Brain microvascular endothelial cell (primary cell): Measurements from ENCODE around the gene PRMT5.
A peak's percentile ranks its signal among the peaks of the same experiment; 100 is the strongest.

Source experiments
- DNase-seq: peaks from one replicate; pipeline ENCODE4 v3.0.0-alpha.2; 2020
- H3K27ac ChIP-seq: fragments of 250-450 bp; sonication (Bioruptor Pico); 2 replicates; pipeline ENCODE4 v1.5.1; 2020; ENCODE audit warnings: mild to moderate bottlenecking, moderate library complexity
- H3K27me3 ChIP-seq: fragments of 250-450 bp; sonication (Bioruptor Pico); replicated peaks from 2 replicates; pipeline ENCODE4 v1.5.1; 2020; ENCODE audit warnings: mild to moderate bottlenecking
- H3K36me3 ChIP-seq: fragments of 250-450 bp; sonication (Bioruptor Pico); replicated peaks from 2 replicates; pipeline ENCODE4 v1.5.1; 2020; ENCODE audit warnings: mild to moderate bottlenecking
- H3K4me3 ChIP-seq: 2 replicates; pipeline ENCODE4 v1.5.1; 2011; ENCODE audit warnings: low read depth, mild to moderate bottlenecking, control low read depth, low read length, moderate library complexity
- in situ Hi-C: cut with HindIII; loops from 2 replicates; pipeline ENCODE4 v1.10.0; 2017; ENCODE audit warnings: low sequenced_read_pairs, low pct_ligation_motif_present
- TF ChIP-seq, protein P1 (sequence below): IDR thresholded peaks from 2 replicates; pipeline ENCODE4 v1.5.1; 2011; ENCODE audit warnings: low read depth, mild to moderate bottlenecking, moderate library complexity, low read length, control low read depth, inconsistent platforms; ENCODE audit errors: missing control alignments

PRMT5 gene

DNA sequence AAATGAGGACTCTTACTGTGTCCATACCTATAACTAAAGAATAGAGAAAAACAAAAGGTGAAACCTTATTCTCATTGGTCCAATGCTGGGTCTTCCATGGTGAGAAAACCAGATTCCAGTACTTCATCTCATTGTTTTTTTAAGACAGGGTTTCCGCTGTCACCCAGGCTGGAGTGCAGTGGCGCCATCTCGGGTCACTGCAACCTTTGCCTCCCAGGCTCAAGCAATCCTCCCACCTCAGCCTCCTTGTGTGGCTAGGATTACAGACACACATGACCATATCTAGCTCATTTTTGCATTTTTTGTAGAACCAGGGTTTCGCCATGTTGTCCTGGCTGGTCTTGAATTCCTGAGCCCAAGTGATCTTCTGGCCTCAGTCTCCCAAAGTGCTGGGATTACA lies 23.5 kb downstream of the PRMT5 start:
- Histone ChIP-seq H3K27ac (no peak overlapping the region), H3K27me3 (no peaks in the 10 kb centered on the region), H3K36me3 (peaks cover 77% of the 10 kb centered on the region), H3K4me3 (no peak overlapping the region)
- in situ Hi-C loops = no loop called here
- no peak for DNase-seq
- TF ChIP-seq, protein P1, sequence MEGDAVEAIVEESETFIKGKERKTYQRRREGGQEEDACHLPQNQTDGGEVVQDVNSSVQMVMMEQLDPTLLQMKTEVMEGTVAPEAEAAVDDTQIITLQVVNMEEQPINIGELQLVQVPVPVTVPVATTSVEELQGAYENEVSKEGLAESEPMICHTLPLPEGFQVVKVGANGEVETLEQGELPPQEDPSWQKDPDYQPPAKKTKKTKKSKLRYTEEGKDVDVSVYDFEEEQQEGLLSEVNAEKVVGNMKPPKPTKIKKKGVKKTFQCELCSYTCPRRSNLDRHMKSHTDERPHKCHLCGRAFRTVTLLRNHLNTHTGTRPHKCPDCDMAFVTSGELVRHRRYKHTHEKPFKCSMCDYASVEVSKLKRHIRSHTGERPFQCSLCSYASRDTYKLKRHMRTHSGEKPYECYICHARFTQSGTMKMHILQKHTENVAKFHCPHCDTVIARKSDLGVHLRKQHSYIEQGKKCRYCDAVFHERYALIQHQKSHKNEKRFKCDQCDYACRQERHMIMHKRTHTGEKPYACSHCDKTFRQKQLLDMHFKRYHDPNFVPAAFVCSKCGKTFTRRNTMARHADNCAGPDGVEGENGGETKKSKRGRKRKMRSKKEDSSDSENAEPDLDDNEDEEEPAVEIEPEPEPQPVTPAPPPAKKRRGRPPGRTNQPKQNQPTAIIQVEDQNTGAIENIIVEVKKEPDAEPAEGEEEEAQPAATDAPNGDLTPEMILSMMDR = no peak

DNA sequence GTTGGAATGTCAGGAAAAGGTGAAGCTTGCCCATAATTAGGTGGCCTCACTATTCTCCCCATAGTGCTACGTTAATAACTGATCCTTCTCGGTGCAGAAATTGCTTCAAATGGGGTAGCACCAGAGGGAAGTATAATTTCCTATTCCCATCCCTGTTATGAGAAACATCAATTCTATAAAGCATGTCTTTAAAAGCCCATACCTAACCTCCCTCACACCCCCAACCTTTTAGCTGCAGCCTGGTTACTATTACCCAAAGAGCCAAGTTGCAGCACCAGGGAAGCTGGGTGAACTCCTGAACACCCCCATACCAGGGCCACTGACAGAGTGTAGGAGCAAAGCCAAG lies 25.5 kb downstream of the PRMT5 start:
- H3K36me3 ChIP-seq = peaks cover 66% of the 10 kb centered on the region
- no peaks in the 10 kb centered on the region for H3K27me3 ChIP-seq
- no peak overlapping the region for H3K4me3 ChIP-seq
- TF ChIP-seq, protein P1 = no peak
- no peak overlapping the region for H3K27ac ChIP-seq
- in situ Hi-C loops = no loop called here
- no peak for DNase-seq

DNA sequence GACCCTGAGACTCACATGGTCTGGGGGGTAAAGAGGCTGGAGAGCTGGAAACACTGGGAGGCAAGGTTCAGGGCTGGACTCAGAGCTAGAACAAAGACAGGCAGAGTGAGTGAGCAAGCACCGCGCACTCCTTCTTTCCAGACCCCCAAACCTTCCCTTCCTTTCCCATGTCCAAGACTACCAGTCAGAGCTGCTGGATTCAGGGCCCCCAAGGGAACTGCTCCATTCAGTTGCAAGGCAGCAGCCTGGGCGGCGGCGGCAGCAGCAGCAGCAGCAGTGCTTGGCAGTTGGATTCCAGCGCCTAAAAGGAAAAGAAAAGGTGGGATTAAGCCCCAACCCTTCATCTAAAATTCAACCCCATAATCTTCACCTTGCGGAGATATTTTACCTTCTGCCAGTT lies 27.4 kb downstream of the PRMT5 start:
- Histone ChIP-seq H3K4me3 (no peak overlapping the region), H3K36me3 (peaks cover 53% of the 10 kb centered on the region), H3K27ac (no peak overlapping the region), H3K27me3 (no peaks in the 10 kb centered on the region)
- TF ChIP-seq, protein P1 = no peak
- in situ Hi-C loops = no loop called here
- no peak for DNase-seq

DNA sequence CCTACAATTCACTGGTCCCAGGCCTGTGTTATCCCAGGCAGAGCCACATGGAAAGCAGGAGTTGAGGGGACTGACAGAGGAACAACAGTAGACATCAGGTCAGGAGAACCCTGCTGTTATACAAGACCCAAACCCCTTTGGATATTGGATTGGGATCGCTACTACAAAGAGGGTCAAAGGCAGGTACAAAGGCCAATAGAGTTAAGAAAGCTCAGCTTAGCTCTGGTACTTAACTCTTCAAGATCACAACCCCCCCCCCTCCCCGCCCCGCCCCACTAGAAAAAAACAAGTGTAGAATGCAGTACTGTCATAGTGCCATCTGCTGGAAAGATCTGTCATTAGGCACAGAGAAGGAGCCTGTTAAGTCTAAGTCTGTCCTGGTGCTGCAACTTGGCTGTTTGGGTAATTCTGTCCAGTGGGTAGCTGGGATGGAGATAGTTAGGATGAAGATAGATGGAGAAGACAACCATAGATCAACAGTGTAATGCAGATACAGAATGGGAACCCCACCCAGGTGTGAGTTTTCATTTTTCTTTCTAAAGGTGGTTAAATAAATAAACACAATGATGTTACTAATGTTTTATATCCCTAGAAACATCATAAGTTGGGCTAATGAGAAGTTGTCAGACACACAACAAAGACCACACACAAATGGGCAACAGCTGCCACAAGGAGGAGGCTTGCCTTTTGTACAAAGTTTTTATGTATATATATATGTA lies 28.9 kb downstream of the PRMT5 start:
- TF ChIP-seq, protein P1 = peak; percentile 75
- Histone ChIP-seq H3K27ac (no peak overlapping the region), H3K36me3 (peaks cover 37% of the 10 kb centered on the region), H3K4me3 (no peak overlapping the region), H3K27me3 (no peaks in the 10 kb centered on the region)
- DNase-seq = peak; percentile 74
- in situ Hi-C loops = no loop called here

DNA sequence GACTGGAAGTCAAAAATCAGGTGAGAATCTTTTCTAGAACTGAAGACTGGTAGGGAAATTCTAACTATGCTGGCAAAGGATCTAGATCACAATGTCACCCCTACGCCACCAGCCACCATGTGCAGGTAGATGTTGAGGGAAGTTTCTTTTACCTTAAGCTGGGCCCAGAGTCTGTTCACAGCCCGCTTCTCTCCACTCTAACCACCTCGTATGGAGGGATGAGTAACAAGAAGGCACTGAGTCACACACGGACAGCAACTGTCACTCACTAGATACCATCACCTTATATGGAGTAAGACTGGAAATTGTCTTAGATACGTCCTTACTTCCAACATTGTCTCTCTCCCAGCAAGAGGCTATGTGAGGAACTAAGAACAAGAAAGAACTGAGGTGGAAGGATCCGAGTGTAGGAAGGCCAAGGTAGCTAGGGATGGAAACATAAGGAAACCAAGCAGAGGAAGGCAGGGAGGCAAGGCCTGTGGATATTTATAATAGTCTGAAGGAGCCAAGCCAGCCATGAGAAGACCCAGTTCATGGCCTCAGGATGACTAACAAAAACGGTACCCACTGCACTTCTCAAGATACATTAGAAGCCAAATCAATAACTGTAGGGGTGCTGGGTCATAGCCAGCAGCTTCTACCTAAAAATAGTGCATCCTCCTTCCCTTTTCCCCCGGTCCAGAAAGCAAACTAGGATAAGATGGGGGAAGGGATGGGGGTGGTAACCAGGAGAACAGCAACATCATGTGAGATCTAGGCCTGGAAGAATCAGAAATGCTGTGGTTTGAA lies 30.7 kb downstream of the PRMT5 start:
- Histone ChIP-seq H3K27me3 (no peaks in the 10 kb centered on the region), H3K4me3 (no peak overlapping the region), H3K27ac (peak overlapping the region; percentile 40), H3K36me3 (peaks cover 25% of the 10 kb centered on the region)
- TF ChIP-seq, protein P1 = no peak
- in situ Hi-C loops = no loop called here
- DNase-seq = peak; percentile 78

DNA sequence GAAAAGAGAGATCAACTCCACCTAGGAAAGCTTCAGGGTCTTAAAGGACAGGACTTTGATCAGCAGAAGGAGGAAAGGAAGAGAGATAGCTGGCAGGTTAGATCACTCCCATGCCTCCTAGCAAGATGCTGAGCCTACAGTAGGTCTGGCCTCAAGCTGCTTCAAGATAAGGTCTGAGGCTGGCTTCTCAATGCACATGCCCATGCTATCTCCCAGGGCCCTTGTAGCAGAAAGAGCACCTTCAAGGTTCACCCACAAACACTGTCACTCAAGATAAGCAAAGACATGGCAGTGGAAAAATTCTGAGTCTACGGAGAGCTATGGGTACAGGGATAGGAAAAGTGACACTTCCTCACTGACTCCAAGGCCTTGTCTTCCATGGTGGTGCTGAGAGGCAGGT lies 31.8 kb downstream of the PRMT5 start:
- DNase-seq = no peak
- TF ChIP-seq, protein P1 = no peak
- H3K27ac ChIP-seq = no peak overlapping the region
- no peak overlapping the region for H3K4me3 ChIP-seq
- in situ Hi-C loops = no loop called here
- peaks cover 17% of the 10 kb centered on the region for H3K36me3 ChIP-seq
- H3K27me3 ChIP-seq = no peaks in the 10 kb centered on the region
